HG02885 (cell line): ENCODE results near the gene AGPAT3.
A peak's percentile ranks its signal among the peaks of the same experiment; 100 is the strongest.
"Not testable (repeated sequence)": the region's sequence is repeated elsewhere in the genome, so short reads cannot be mapped to it uniquely, and the experiment has no call there.

Experiments
- ATAC-seq: cut with Tn5 transposase; IDR thresholded peaks from one replicate; pipeline ENCODE4 v1.9.1; 2021; ENCODE audit warnings: mild to moderate bottlenecking; ENCODE audit not compliant: unreplicated experiment, poor library complexity

AGPAT3 gene

GRCh38 chr21:43880111-43880985 lies 15.3 kb downstream of the AGPAT3 start:
- no peak for ATAC-seq

GRCh38 chr21:43881283-43881682 lies 16.3 kb downstream of the AGPAT3 start:
- no peak for ATAC-seq

DNA sequence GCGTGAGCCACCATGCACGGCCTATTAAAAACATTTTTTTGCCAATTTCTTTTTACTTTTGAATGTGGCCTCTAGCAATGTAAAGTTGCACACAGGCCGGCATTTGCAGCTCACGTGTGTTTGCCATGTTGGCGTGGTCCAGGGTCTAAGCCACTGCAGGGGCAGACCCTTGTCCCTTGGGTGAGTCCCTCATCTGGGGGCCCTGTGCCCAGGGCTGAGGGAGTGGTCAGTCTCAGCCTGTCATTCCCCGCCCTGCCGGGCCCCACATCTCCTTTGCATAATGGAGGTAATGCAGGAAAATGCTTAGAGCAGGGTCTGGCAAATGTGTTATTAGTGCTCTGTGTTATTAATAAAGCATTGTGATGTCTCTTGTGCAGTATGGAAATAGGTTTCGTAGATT lies 16.9 kb downstream of the AGPAT3 start:
- ATAC-seq: no peak

DNA sequence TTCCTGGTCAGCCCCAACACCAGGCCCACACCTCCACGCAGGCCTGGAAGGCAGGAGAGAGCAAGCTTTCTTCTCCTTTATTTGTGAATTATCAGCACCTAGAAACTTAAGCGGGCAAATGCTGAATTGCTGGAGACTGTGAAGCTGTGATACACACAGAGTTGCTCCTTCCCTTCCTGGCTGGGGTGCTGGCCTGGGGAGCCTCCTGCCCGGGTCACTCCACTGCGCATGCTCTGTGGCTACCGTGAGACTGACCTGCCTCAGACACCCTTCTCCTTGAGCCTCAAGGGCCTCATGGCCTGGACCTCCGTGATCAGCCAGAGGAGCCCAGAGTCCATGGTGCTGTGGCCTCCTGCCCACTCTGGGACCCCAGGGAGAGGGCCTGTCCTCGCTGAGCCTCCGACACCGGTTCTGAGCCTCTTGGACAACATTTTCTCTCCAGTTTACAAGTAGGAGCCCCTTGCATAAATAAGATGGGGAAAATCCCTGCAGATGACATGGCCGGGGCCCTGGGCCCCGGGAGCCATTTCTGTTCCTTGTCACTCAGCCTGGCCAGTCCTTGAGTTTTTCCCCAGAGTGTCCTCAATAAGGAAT lies 18.0 kb downstream of the AGPAT3 start:
- ATAC-seq: no peak

- no peak for ATAC-seq
Measured at GRCh38 chr21:43884012-43884860, 19.2 kb downstream of the AGPAT3 start.

DNA sequence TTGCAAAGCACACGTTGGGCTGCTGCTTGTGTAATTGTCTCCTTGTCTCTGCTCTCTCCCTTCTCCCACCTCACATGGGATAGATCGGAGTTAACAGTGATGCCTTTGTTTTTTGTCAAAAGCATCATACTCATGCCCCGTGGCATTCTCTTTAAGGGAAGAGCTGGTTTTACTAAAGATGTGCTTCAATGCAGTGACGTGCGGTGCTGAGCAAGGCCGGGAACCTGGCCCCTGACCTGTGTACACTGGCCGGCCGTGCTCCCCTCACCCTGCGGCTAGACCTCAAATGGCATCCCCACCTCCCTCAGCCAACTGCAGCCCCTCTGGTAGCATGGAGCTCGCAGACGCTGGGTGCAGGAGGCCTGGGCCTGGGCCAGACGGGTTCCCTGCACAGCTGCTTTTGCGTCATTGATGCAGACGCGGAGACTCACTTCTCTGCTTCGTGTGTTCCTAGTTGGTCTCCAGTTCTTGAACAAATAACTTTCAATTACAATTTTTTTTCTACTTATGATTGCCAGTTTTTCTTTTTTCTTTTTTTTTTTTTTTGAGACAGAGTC lies 19.9 kb downstream of the AGPAT3 start:
- ATAC-seq: no peak

GRCh38 chr21:43885721-43886120 lies 20.7 kb downstream of the AGPAT3 start:
- ATAC-seq: no peak

DNA sequence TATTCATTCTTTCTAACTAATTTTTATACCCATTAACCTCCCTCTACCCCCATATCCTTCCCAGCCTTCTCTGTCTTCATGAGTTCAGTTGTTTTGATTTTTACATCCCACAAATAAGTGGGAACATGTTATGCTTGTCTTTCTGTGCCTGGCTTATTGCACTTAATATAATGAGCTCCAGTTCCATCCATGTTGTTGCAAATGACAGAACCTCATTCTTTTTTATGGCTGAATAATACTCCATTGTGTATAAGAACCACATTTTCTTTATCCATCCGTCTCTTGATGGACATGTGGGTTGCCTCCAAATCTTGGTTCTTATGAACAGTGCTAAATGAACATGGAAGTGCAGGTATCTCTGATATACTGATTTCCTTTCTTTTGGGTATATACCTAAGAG lies 21.5 kb downstream of the AGPAT3 start:
- ATAC-seq: no peak

- no peak for ATAC-seq
Measured at GRCh38 chr21:43889069-43889468, 24.0 kb downstream of the AGPAT3 start.

DNA sequence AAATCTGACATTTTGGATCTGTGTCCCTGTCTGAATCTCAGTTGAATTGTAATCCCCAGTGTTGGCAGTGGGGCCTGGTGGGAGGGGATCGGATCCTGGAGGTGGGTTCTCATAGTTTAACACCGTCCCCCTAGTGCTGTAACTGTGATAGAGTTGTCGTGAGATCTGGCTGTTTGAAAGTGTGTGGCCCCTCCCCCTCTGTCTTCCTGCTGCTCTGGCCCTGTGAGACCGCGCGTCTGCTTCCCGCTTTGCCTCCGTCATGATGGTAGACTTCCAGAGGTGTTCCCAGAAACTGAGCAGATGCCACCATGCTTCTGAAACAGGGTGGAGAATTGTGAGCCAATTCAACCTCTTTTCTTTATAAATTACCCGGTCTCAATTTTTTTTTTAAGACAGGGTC lies 25.0 kb downstream of the AGPAT3 start:
- no peak for ATAC-seq

GRCh38 chr21:43892334-43892733 lies 27.3 kb downstream of the AGPAT3 start:
- ATAC-seq: no peak

DNA sequence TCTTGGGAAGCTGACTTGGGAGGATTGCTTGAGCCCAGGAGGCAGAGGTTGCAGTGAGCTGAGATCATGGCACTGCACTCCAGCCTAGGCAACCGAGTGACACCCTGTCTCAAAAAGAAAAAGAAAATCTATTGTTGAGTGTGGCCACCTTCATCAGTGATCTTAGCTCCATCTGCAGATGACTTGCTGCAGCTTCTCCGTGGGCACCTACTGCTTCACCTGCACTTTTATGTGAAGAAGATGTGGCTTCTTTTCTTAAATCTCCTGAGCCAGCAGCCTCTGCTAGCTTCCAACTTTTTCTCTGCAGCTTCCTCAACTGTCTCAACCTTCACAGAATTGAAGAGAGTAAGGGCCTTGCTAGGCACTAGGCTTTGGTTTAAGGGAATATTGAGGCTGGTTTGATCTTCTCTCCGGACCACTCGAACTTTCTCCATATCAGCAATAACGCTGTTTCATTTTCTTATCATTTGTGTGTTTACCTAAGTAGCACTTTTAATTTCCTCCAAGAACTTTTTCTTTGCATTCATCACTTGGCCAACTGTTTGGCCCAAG lies 28.0 kb downstream of the AGPAT3 start:
- ATAC-seq: no peak

- ATAC-seq: peak; percentile 69
Measured at GRCh38 chr21:43893536-43894205, 28.6 kb downstream of the AGPAT3 start.

GRCh38 chr21:43894206-43894577 lies 29.2 kb downstream of the AGPAT3 start:
- no peak for ATAC-seq

- ATAC-seq: no peak
Measured at GRCh38 chr21:43895196-43895595, 30.2 kb downstream of the AGPAT3 start.

GRCh38 chr21:43896696-43897299 lies 31.8 kb downstream of the AGPAT3 start:
- not testable (repeated sequence) for ATAC-seq

GRCh38 chr21:43899307-43900077 lies 34.5 kb downstream of the AGPAT3 start:
- ATAC-seq: no peak

DNA sequence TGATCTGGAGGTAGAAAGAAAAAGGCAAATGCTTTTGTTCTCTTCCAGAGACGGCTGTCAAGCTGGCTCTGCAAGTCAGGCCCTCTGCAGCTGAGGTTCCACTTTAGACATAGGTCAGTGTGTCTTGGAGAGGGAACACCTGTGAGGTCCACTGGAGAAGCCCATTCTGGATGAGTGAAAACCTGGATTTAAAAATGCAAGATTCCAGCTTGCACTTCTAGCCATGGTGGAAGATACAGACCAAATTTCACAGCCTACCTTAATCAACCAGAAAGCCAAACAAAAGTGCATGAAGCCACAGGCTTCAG lies 35.0 kb downstream of the AGPAT3 start:
- ATAC-seq: no peak

DNA sequence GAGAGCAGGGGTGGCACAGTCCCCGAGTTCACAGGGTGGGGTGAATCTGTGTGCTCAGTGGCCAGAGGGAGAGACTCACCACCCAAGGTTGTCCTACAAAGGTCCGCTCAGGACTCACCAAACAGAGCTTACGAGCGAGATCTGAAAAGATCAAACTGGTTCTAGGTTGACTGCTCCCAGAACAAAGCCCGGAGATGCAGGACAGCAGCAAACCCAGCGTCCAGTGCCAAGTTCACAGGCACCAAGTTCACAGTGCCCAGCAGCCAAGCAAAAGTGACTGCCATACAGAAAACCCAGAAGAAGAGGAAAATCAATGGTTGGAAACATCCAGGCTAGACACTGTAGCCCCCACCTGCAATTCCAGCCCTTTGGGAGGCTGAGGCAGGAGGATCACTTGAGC lies 35.7 kb downstream of the AGPAT3 start:
- no peak for ATAC-seq
